Sigmoid colon (tissue), 4 donors: ENCODE results near the gene PAPPA.

Experiments used
- CTCF ChIP-seq, 4 experiments: fragments of 450-650 bp in 3 of 4; fragments of 200-600 bp in 1 of 4; IDR thresholded peaks; one replicate each; pipeline ENCODE4 v1.5.1; 2016 to 2019; ENCODE audit warnings: antibody characterized with exemption in 4 of 4, mild to moderate bottlenecking in 3 of 4, moderate library complexity in 2 of 4
- EP300 ChIP-seq, 4 donors: sonication (generic); formaldehyde crosslinking; IDR thresholded peaks; one replicate each; pipeline ENCODE4 v1.6.1; 2017; ENCODE audit warnings: antibody characterized with exemption in 4 of 4
- POLR2A ChIP-seq, 2 donors: fragments of 450-650 bp; IDR thresholded peaks; one replicate each; pipeline ENCODE4 v1.6.1; 2016; ENCODE audit warnings: antibody characterized with exemption in 2 of 2, mild to moderate bottlenecking in 2 of 2, moderate library complexity in 2 of 2
- POLR2AphosphoS5 ChIP-seq, 4 donors: sonication (generic); formaldehyde crosslinking; IDR thresholded peaks; one replicate each; pipeline ENCODE4 v1.6.1; 2017; ENCODE audit warnings: antibody characterized with exemption in 4 of 4

- no peak for TF ChIP-seq POLR2AphosphoS5 (IDR thresholded peaks at IDR 0.05)
- no peak for TF ChIP-seq CTCF (IDR thresholded peaks at IDR 0.05)
- TF ChIP-seq POLR2A (IDR thresholded peaks at IDR 0.05): no peak
- TF ChIP-seq EP300 (IDR thresholded peaks at IDR 0.05): no peak
Measured at GRCh38 chr9:116269250-116269649, 115.7 kb downstream of the PAPPA start.
